Fibroblast of skin of right quadriceps (primary cell): ENCODE data around the gene RIC1.
"Not testable (repeated sequence)": the region's sequence is repeated elsewhere in the genome, so short reads cannot be mapped to it uniquely, and the experiment has no call there.

Experiments used
- DNase-seq: peaks from one replicate; pipeline ENCODE4 v3.0.0-alpha.2; 2013

The RIC1 gene

GRCh38 chr9:5735072-5735471 is 106.2 kb downstream of the RIC1 start:
- DNase-seq, result no peak

- no peak for DNase-seq
These were observed 107.8 kb downstream of the RIC1 start for GRCh38 chr9:5736563-5737346.

- no peak for DNase-seq
These were observed 114.2 kb downstream of the RIC1 start for GRCh38 chr9:5743109-5743508.

- DNase-seq, result no peak
These were observed 119.5 kb downstream of the RIC1 start for GRCh38 chr9:5748438-5748837.

DNA sequence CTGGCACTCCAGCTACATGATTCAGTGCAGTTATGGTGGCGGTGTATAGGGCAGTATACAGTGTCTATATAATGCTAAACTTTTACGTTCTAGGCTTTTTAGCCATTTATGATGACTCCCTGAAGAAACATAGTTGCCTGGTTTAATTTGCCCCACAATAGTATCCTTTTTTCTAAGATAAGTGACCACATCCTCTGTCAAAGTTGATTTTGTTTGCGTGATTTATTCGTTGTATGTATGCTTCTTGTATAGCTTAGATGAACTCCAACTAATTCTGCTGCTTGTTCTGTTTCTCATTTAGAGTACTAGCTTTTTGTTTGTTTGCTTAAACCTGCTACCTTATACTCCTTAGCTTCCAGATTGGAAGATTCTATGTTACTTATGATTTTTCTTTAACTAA is 120.4 kb downstream of the RIC1 start:
- DNase-seq, result no peak

- no peak for DNase-seq
These were observed 121.7 kb downstream of the RIC1 start for GRCh38 chr9:5750569-5750968.

DNA sequence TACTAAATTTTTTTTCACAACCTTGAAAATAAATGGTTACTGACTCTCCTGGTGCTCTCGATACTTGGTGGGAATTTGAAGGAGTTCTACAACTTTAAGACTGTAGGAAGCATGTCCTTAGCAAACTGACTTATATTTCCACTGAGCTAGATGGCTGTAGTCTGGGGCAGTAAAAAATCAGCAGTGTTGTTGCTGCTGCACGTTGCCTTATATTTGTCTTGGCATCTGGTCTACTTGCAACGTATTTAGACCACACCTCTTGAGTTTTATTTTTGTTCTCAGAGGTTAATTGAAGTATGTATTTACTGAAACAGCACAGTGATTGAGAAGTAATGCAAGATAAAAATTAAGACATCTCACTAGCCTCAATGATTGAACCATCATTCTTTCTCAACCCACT is 127.7 kb downstream of the RIC1 start:
- no peak for DNase-seq

DNA sequence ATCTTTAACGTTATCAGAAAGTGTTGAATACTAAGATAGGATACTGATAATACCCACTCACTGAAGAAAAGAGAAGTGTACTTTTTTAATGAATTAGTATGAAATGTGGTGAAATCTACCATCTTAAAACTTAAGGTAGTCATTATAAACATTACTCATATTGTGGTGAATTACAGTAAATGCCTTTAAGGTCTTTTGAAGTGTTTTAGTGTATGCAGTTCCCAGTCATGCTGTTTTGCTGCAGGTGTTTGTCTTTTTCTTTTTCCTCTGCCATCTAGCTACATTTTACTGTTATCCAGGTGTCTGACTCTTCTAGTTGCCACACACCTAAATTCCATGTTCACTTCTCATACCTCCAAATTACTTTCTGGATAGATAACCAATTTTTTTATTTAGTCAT is 131.4 kb downstream of the RIC1 start:
- DNase-seq, result no peak

- DNase-seq, result no peak
These were observed 133.5 kb downstream of the RIC1 start for GRCh38 chr9:5762421-5762820.

- no peak for DNase-seq
These were observed 135.4 kb downstream of the RIC1 start for GRCh38 chr9:5764130-5764868.

DNA sequence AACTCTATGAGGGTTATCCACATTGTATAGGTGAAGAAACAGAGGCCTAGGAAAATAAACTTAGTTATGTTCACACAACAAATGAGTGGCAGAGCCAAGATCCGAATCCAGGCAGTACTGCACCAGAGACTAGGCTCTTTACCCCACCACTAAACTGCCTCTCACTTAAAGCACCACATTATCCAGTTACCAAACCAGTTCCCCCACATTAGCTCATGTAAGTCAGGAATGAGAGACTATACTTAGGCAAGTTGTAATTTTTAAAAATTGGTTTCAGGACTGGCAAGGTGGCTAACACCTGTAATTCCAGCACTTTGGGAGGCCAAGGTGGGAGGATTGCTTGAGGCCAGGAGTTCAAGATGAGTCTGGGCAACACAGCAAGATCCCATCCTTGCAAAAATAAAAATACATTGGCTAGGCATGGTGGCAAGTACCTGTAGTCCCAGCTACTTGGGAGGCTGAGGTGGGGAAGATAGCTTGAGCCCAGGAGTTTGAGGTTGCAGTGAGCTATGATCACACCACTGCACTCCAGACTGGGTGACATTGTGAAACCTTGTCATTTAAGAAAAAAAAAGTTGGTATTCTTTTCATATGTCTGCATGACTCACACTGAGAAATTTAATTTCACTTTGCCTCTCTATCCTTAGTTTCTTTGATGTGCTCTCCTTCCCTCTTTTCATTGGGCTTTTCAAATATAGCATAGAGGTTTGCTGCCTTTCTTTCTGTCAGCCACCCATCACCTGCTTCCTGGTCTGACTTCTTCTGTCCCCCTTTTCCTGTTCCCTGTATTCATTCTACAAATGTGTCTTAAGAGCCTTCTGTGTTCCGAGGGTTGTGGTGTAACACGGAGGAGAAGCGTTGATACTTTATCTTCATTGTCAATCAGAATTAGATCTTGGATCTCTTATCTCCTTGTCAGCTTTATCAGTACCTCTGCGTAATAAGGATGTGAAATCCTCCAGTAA is 139.3 kb downstream of the RIC1 start:
- DNase-seq, result no peak

GRCh38 chr9:5773324-5773999 is 144.6 kb downstream of the RIC1 start:
- no peak for DNase-seq

- DNase-seq, result no peak
These were observed 149.9 kb downstream of the RIC1 start for GRCh38 chr9:5778805-5779204.

GRCh38 chr9:5779705-5780218 is 150.9 kb downstream of the RIC1 start:
- not testable (repeated sequence) for DNase-seq

GRCh38 chr9:5783420-5783819 is 154.5 kb downstream of the RIC1 start:
- not testable (repeated sequence) for DNase-seq

GRCh38 chr9:5783982-5784381 is 155.1 kb downstream of the RIC1 start:
- DNase-seq, result no peak

DNA sequence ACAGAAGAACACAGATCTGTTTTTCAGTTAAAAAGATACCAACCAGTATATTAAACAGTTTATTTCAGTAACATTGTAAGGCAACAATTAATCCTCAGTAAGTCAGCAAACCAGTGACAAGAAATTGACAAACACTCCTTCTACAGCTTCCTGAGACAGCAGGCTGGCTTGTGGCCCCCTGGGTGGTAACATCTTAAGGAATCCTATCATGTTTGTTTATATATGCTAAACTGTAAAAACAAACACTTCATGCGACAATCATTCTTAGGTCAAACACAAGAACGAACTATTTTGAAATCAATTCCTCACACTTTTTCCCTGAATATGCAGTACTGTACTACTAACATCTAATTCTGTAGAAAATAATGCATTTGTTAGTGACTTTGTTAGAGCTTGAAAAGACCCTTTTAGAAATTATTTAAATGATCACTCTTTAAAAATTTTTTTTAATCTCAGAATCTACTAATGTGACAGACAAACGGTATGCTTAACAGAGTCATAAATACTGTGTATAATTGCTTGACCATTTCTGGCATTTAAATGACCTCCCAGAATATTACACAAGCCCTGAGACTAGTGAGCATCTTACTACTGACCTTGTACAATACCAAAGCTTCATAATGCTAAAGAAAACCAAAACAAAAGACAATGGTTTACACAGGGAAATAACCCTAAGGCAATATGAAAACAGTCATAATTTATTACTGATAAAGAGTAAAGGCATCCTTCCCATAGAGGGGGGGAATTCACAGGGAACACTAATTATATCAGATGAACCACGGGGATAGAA is 155.8 kb downstream of the RIC1 start:
- no peak for DNase-seq

DNA sequence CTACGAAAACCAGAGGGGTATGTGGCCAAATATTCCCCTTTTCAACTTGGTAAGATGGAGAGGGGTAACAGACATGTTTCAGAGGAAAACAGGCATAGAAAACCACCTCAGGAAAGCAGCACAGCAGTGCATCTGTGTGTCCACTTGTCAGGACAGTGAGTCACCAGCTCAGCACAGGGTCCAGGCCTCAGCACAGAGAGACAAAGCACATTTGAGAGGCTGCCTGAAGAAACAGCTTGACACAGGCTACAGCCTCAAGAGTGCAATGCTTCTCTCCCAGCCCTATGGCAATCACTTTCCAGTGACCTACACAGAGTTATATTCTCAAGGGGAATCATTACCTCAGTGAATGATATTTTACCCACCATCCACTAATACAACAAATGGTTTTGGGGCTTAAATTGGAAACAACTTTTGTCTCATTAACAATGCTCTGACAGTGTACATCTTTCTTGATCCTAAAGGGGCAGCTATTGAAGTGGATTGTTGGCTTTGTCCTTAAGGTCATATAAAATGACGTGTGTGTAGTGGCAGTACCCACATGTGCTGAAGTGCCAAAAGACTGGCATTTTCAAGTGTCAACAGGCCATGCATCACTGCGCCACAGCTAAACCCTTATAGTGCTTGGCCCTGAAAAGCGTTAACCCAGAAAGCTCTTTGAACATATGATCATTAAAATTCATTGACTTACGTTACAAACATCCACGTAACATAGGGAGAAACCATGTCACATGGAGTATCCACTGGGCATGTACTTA is 157.6 kb downstream of the RIC1 start:
- no peak for DNase-seq

DNA sequence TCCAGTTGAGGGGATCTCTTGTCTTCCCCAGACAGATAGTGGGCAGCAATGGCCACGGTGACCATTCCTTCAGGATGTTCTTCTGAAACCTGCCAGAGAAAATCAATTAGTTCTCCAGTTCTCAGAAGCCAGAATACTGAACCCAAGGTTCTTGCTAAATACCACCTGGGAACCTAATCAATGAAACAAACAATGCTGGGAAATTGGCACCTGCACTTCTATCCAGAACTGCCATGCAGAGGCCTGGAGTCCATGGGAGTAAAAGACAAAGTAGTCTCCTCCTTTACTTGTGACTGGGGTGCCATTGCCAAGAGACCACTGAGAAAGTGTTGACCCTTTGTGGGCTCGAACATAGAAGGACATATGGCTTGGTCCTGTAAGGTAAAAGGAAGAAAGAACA is 158.3 kb downstream of the RIC1 start:
- no peak for DNase-seq

DNA sequence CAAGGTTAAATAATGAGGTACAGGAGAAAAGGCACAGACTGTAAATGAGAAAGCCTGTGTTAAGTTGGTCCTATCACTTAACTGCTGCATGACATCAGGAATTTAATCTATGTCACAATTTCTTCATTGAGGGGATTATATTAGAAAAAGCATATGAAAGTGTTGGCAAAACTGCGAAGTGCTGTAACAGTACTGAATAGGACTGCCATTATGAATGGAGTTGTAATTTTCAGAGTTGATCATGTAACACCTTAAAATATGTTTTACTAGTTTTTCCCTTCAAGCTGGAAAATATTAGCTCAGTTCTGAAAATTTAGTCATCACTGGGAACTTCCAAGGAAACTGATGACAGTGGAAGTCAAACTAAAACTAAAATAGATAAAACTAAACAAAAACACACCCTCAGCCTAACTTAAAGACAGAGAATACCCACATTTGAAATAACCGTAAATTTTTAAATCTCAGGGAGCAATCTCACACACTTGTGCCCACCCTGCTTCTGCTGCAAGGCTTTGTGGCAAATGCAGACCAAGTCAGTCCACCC is 158.9 kb downstream of the RIC1 start:
- DNase-seq, result no peak

GRCh38 chr9:5789489-5789888 is 160.6 kb downstream of the RIC1 start:
- no peak for DNase-seq
